ENCODE data around the gene KCNT2.

DNA sequence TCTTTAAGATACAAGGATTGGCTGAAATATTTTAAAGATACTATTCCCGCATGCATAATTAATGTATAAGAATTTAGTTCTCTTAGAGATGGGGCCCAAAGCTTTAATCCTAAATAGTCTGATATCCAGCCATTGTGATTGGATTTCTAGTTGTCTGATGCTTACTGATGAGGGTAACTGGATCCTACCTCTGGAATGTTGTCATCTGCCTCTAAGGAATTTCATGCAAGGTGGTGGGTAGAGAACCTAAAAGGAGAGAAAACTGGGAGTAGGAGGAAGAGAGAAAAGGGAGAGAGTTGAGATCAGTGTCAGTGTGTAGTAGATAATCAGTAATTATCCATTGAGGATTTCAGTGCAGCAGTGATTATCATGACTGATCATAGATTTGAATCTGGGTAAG lies 295.5 kb downstream of the KCNT2 start:
- TF ChIP-seq, protein P1, sequence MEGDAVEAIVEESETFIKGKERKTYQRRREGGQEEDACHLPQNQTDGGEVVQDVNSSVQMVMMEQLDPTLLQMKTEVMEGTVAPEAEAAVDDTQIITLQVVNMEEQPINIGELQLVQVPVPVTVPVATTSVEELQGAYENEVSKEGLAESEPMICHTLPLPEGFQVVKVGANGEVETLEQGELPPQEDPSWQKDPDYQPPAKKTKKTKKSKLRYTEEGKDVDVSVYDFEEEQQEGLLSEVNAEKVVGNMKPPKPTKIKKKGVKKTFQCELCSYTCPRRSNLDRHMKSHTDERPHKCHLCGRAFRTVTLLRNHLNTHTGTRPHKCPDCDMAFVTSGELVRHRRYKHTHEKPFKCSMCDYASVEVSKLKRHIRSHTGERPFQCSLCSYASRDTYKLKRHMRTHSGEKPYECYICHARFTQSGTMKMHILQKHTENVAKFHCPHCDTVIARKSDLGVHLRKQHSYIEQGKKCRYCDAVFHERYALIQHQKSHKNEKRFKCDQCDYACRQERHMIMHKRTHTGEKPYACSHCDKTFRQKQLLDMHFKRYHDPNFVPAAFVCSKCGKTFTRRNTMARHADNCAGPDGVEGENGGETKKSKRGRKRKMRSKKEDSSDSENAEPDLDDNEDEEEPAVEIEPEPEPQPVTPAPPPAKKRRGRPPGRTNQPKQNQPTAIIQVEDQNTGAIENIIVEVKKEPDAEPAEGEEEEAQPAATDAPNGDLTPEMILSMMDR (IDR thresholded peaks at IDR 0.05), result no peak
- TF ChIP-seq POLR2AphosphoS5 (IDR thresholded peaks at IDR 0.05), result no peak

All from gastroesophageal sphincter (tissue), 3 donors.